ENCODE results near the gene GALNTL6.
A peak's percentile ranks its signal among the peaks of the same experiment; 100 is the strongest.

GALNTL6 gene

DNA sequence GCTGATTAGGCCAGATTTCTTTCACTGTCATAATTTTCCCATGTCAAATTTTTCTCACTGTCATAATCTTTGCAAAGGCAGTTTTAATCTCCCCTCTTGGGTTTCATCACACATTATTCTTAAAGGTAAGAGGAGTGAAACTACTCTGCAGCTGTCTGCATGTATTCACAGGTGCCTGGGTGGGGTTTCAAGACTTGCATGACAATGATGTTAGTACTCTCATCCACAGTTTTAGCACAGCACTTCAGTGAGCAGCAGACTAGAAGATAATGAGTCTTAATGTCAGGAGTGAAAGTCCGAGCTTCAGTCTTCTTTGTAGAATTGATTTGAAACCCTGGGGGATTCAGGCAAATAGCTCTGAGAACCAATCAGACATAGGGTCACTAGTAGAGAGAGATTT is 1172.9 kb downstream of the GALNTL6 start:
- Histone ChIP-seq H3K9me3 (ENCODE audit: control insufficient read depth, low read length) (peaks cover 8% of the 10 kb centered on the region), H2BK5ac (ENCODE audit: low read depth, low read length, poor library complexity, severe bottlenecking) (no peak overlapping the region), H3K4me2 (ENCODE audit: low read length, poor library complexity, severe bottlenecking) (no peak overlapping the region), H3K4me3 (ENCODE audit: insufficient read depth in 1 of 2, low read depth in 1 of 2, low read length in 2 of 2) (no peak overlapping the region), H4K91ac (ENCODE audit: low read length) (no peak overlapping the region), H3K23ac (ENCODE audit: low read length in 2 of 2) (no peak overlapping the region), H3K79me1 (replicated peaks; ENCODE audit: low read length, poor library complexity, severe bottlenecking) (no peaks in the 10 kb centered on the region), H2AFZ (ENCODE audit: low read depth, low read length) (no peak overlapping the region), H3K4me1 (ENCODE audit: control insufficient read depth, insufficient read depth, low read depth, low read length) (peaks cover 1% of the 10 kb centered on the region), H3K36me3 (ENCODE audit: control insufficient read depth in 1 of 2, insufficient read depth in 2 of 2, low read depth in 1 of 2, low read length in 2 of 2) (no peaks in the 10 kb centered on the region), H3K14ac (ENCODE audit: low read length in 2 of 2) (no peak overlapping the region), H2BK12ac (ENCODE audit: low read length in 2 of 2) (no peak overlapping the region), H3K27ac (ENCODE audit: low read length, poor library complexity, severe bottlenecking) (no peak overlapping the region), H2AK5ac (ENCODE audit: low read length, severe bottlenecking) (no peak overlapping the region), H2BK15ac (ENCODE audit: low read depth, poor library complexity, severe bottlenecking) (no peak overlapping the region), H3K18ac (ENCODE audit: low read depth in 1 of 2, low read length in 2 of 2) (no peak overlapping the region), H3K4ac (ENCODE audit: low read depth in 1 of 2, low read length in 2 of 2) (no peak overlapping the region), H3K27me3 (ENCODE audit: control insufficient read depth in 1 of 2, insufficient read depth in 1 of 2, low read length in 2 of 2) (no peaks in the 10 kb centered on the region), H2BK120ac (ENCODE audit: low read depth, low read length) (no peak overlapping the region), H4K8ac (ENCODE audit: low read length) (no peak overlapping the region), H3K9ac (ENCODE audit: low read length) (no peak overlapping the region)
- no peak for DNase-seq
- 100% methylated on average over 1 of the region's 1 CpG for WGBS

DNA sequence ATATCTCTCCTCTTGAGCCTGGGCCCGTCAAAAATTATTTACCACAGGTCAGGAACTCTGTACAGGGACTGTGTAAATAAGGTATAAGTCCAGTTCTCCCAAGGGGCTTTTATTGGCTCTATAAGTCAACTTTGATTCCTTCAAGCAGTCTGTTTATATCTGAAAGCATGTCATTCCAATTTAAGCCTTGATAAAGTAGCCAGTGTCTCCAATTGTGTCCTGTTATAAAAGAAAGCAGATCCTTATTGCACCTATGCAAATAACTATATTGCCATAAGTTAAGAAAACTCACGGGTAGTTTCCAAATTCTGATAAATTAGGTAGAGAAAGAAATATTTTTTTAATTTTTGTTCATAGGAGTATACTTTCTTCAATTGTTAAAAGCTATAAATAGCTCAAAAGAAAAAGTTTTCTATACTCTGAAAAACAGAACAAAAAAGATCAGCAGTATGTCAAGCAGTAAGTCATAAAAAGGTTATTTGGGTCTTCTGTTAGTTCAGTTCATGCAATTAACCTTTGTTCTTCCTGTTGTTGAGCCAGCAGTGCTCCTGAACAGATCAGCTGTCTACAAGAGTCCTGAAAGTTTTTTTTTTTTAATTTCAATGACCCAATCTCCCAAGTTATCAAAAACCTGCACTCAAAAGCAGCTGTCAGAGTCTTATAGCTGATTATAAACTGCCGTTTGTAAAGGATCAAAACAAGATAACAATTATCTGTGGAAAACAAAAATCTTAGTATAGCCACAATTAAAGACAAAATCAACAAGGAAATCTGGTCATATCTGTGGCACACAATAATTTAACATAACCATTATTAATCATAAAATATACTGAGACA is 1177.0 kb downstream of the GALNTL6 start:
- 17% methylated on average over 1 of the region's 3 CpGs for WGBS
- no peak overlapping the region for H3K14ac ChIP-seq (ENCODE audit: low read length in 2 of 2)

DNA sequence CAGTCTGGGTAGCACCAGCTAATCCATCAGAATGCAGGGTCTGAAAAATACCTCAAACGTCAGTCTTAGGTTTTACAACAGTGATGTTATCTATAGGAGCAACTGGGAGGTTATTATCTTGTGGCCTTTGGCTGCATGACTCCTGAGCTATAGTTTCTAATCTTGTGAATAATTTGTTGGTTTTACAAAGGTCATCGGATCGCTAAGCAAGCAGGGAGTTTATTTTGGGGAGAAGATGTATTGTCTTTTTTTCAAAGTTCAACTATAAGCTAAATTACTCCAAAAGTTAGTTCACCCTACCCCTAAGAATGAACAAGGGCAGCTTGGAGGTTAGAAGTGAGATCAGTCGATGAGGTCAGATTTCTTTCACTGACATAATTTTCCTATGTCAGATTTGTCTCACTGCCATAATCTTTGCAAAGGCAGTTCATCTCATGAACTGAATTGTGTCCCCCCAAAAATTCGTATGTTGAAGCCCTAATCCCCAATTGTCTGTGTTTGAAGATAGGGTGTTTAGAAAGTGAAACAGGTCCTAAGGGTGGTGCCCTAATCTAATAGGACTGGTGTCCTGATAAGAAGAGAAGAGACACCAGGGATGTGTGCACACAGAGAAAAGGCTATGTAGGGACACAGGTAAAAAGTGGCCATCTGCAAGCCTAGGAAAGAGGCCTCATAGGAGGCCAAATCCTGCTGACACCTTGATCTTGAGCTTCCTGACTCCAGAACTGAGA is 1179.6 kb downstream of the GALNTL6 start:
- WGBS = 85% methylated on average over 3 of the region's 5 CpGs

More for the DNA sequence above, 1177.0 kb downstream of the GALNTL6 start:
- Histone ChIP-seq H3K23ac (ENCODE audit: low read length in 2 of 2) (no peak overlapping the region), H3K4me1 (ENCODE audit: control insufficient read depth, insufficient read depth, low read depth, low read length) (peaks cover 1% of the 10 kb centered on the region), H4K8ac (ENCODE audit: low read length) (no peak overlapping the region), H3K4me2 (ENCODE audit: low read length, poor library complexity, severe bottlenecking) (no peak overlapping the region), H2BK12ac (ENCODE audit: low read length in 2 of 2) (no peak overlapping the region), H3K79me1 (replicated peaks; ENCODE audit: low read length, poor library complexity, severe bottlenecking) (no peaks in the 10 kb centered on the region), H3K4ac (ENCODE audit: low read depth in 1 of 2, low read length in 2 of 2) (no peak overlapping the region), H2AFZ (ENCODE audit: low read depth, low read length) (no peak overlapping the region), H3K4me3 (ENCODE audit: insufficient read depth in 1 of 2, low read depth in 1 of 2, low read length in 2 of 2) (no peak overlapping the region), H2BK5ac (ENCODE audit: low read depth, low read length, poor library complexity, severe bottlenecking) (no peak overlapping the region), H4K91ac (ENCODE audit: low read length) (no peak overlapping the region), H3K27ac (ENCODE audit: low read length, poor library complexity, severe bottlenecking) (no peak overlapping the region), H3K27me3 (ENCODE audit: control insufficient read depth in 1 of 2, insufficient read depth in 1 of 2, low read length in 2 of 2) (no peaks in the 10 kb centered on the region), H3K36me3 (ENCODE audit: control insufficient read depth in 1 of 2, insufficient read depth in 2 of 2, low read depth in 1 of 2, low read length in 2 of 2) (no peaks in the 10 kb centered on the region), H2BK120ac (ENCODE audit: low read depth, low read length) (no peak overlapping the region), H3K18ac (ENCODE audit: low read depth in 1 of 2, low read length in 2 of 2) (no peak overlapping the region), H3K9me3 (ENCODE audit: control insufficient read depth, low read length) (peaks cover 8% of the 10 kb centered on the region), H2AK5ac (ENCODE audit: low read length, severe bottlenecking) (no peak overlapping the region), H2BK15ac (ENCODE audit: low read depth, poor library complexity, severe bottlenecking) (no peak overlapping the region), H3K9ac (ENCODE audit: low read length) (no peak overlapping the region)
- no peak for DNase-seq

DNA sequence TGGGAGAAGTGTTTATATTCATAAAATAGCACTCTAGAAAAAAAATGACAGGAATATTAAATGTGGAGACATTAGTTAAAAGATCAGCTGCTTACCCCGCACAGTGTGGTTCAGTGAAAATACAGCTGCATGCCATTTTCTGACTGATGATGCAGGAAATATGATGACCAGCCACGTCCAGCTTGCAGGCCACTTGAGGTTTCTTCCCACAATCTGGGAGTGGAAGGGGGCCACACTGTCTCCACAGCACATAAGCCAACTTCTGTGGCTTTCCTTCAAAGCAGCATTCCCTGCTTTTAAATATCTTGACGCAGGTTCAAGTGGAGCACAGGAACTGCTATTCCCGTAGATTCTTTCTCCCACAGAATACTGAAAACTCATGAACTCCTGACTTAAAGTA is 1182.0 kb downstream of the GALNTL6 start:
- Histone ChIP-seq H3K9ac (ENCODE audit: low read length) (peak overlapping the region; percentile 36), H2BK12ac (ENCODE audit: low read length in 2 of 2) (peak overlapping the region in 1 of 2 experiments; percentile 28), H3K27me3 (ENCODE audit: control insufficient read depth in 1 of 2, insufficient read depth in 1 of 2, low read length in 2 of 2) (no peaks in the 10 kb centered on the region), H2BK15ac (ENCODE audit: low read depth, poor library complexity, severe bottlenecking) (no peak overlapping the region), H2BK120ac (ENCODE audit: low read depth, low read length) (no peak overlapping the region), H4K8ac (ENCODE audit: low read length) (no peak overlapping the region), H3K4me2 (ENCODE audit: low read length, poor library complexity, severe bottlenecking) (no peak overlapping the region), H3K14ac (ENCODE audit: low read length in 2 of 2) (no peak overlapping the region), H3K27ac (ENCODE audit: low read length, poor library complexity, severe bottlenecking) (no peak overlapping the region), H3K4ac (ENCODE audit: low read depth in 1 of 2, low read length in 2 of 2) (no peak overlapping the region), H3K79me1 (replicated peaks; ENCODE audit: low read length, poor library complexity, severe bottlenecking) (no peaks in the 10 kb centered on the region), H2AFZ (ENCODE audit: low read depth, low read length) (no peak overlapping the region), H3K9me3 (ENCODE audit: control insufficient read depth, low read length) (no peaks in the 10 kb centered on the region), H3K18ac (ENCODE audit: low read depth in 1 of 2, low read length in 2 of 2) (no peak overlapping the region), H3K36me3 (ENCODE audit: control insufficient read depth in 1 of 2, insufficient read depth in 2 of 2, low read depth in 1 of 2, low read length in 2 of 2) (no peaks in the 10 kb centered on the region), H3K23ac (ENCODE audit: low read length in 2 of 2) (no peak overlapping the region), H2AK5ac (ENCODE audit: low read length, severe bottlenecking) (no peak overlapping the region), H4K91ac (ENCODE audit: low read length) (no peak overlapping the region), H3K4me3 (ENCODE audit: insufficient read depth in 1 of 2, low read depth in 1 of 2, low read length in 2 of 2) (no peak overlapping the region), H2BK5ac (ENCODE audit: low read depth, low read length, poor library complexity, severe bottlenecking) (no peak overlapping the region), H3K4me1 (ENCODE audit: control insufficient read depth, insufficient read depth, low read depth, low read length) (peaks cover 4% of the 10 kb centered on the region)
- peak; percentile 46 for DNase-seq
- 52% methylated on average over 4 of the region's 4 CpGs for WGBS

More for the DNA sequence above, 1179.6 kb downstream of the GALNTL6 start:
- Histone ChIP-seq H3K27me3 (ENCODE audit: control insufficient read depth in 1 of 2, insufficient read depth in 1 of 2, low read length in 2 of 2) (no peaks in the 10 kb centered on the region), H2AK5ac (ENCODE audit: low read length, severe bottlenecking) (no peak overlapping the region), H3K14ac (ENCODE audit: low read length in 2 of 2) (no peak overlapping the region), H2BK15ac (ENCODE audit: low read depth, poor library complexity, severe bottlenecking) (no peak overlapping the region), H3K9me3 (ENCODE audit: control insufficient read depth, low read length) (peaks cover 8% of the 10 kb centered on the region), H3K4ac (ENCODE audit: low read depth in 1 of 2, low read length in 2 of 2) (no peak overlapping the region), H3K4me2 (ENCODE audit: low read length, poor library complexity, severe bottlenecking) (no peak overlapping the region), H3K18ac (ENCODE audit: low read depth in 1 of 2, low read length in 2 of 2) (no peak overlapping the region), H3K4me3 (ENCODE audit: insufficient read depth in 1 of 2, low read depth in 1 of 2, low read length in 2 of 2) (no peak overlapping the region), H3K27ac (ENCODE audit: low read length, poor library complexity, severe bottlenecking) (no peak overlapping the region), H2BK120ac (ENCODE audit: low read depth, low read length) (no peak overlapping the region), H3K36me3 (ENCODE audit: control insufficient read depth in 1 of 2, insufficient read depth in 2 of 2, low read depth in 1 of 2, low read length in 2 of 2) (no peaks in the 10 kb centered on the region), H3K4me1 (ENCODE audit: control insufficient read depth, insufficient read depth, low read depth, low read length) (peaks cover 2% of the 10 kb centered on the region), H4K91ac (ENCODE audit: low read length) (no peak overlapping the region), H2AFZ (ENCODE audit: low read depth, low read length) (no peak overlapping the region), H3K23ac (ENCODE audit: low read length in 2 of 2) (no peak overlapping the region), H2BK12ac (ENCODE audit: low read length in 2 of 2) (peak overlapping the region in 1 of 2 experiments; percentile 47), H2BK5ac (ENCODE audit: low read depth, low read length, poor library complexity, severe bottlenecking) (no peak overlapping the region), H4K8ac (ENCODE audit: low read length) (no peak overlapping the region), H3K79me1 (replicated peaks; ENCODE audit: low read length, poor library complexity, severe bottlenecking) (no peaks in the 10 kb centered on the region), H3K9ac (ENCODE audit: low read length) (no peak overlapping the region)
- no peak for DNase-seq
